ENCODE results near the gene RND2.
A peak's percentile ranks its signal among the peaks of the same experiment; 100 is the strongest.

RND2 gene

GRCh38 chr17:43006639-43007551 is 18.1 kb upstream of the RND2 start, which contains the start of gene IFI35:
TSS of gene IFI35 (plus strand) at chr17:43006784. CDS start at chr17:43006948, 164 bp downstream.
- DNase-seq (ENCODE audit: low spot score): peak; percentile 79

- DNase-seq (ENCODE audit: low spot score): no peak
Measured at GRCh38 chr17:43010667-43011308, 14.2 kb upstream of the RND2 start.

- no peak for DNase-seq (ENCODE audit: low spot score)
Measured at GRCh38 chr17:43011728-43012472, 13.1 kb upstream of the RND2 start.

GRCh38 chr17:43013296-43013695 is 11.7 kb upstream of the RND2 start:
- DNase-seq (ENCODE audit: low spot score): no peak

- DNase-seq (ENCODE audit: low spot score): no peak
Measured at GRCh38 chr17:43014020-43014648, 10.9 kb upstream of the RND2 start.

GRCh38 chr17:43014649-43015542 is 10.1 kb upstream of the RND2 start:
- DNase-seq (ENCODE audit: low spot score): no peak

GRCh38 chr17:43015579-43015978 is 9.5 kb upstream of the RND2 start:
- DNase-seq (ENCODE audit: low spot score): no peak

- no peak for DNase-seq (ENCODE audit: low spot score)
Measured at GRCh38 chr17:43016216-43016615, 8.8 kb upstream of the RND2 start.

- DNase-seq (ENCODE audit: low spot score): peak; percentile 88
Measured at GRCh38 chr17:43018008-43018853, 6.8 kb upstream of the RND2 start.

GRCh38 chr17:43018932-43019331 is 6.1 kb upstream of the RND2 start:
- no peak for DNase-seq (ENCODE audit: low spot score)

- no peak for DNase-seq (ENCODE audit: low spot score)
Measured at GRCh38 chr17:43019418-43019817, 5.6 kb upstream of the RND2 start.

GRCh38 chr17:43020030-43020621 is 4.9 kb upstream of the RND2 start:
- DNase-seq (ENCODE audit: low spot score): no peak

GRCh38 chr17:43020789-43021740 is 4.0 kb upstream of the RND2 start:
- DNase-seq (ENCODE audit: low spot score): peak; percentile 79

- peak; percentile 91 for DNase-seq (ENCODE audit: low spot score)
Measured at GRCh38 chr17:43021741-43022512, 3.1 kb upstream of the RND2 start, which contains the start of gene VAT1. TSS of gene VAT1 (minus strand) at chr17:43022385. CDS start at chr17:43022322, 63 bp downstream.

- no peak for DNase-seq (ENCODE audit: low spot score)
Measured at GRCh38 chr17:43025290-43025657, 243 bp downstream of the RND2 start.

- no peak for DNase-seq (ENCODE audit: low spot score)
Measured at GRCh38 chr17:43025766-43026537, 921 bp downstream of the RND2 start.

GRCh38 chr17:43026595-43026994 is 1.6 kb downstream of the RND2 start:
- DNase-seq (ENCODE audit: low spot score): no peak

All from ecto neural progenitor cell (in vitro differentiated cells).